K562 (cell line): ENCODE data around the gene CDC27.

Experiments used
- TF ChIP-seq, protein P1 (sequence below), 3 experiments: IDR thresholded peaks in 2 of 3; conservative IDR thresholded peaks in 1 of 3; 2 replicates each; pipeline ENCODE4 v1.5.1; 2011 to 2012; ENCODE audit warnings: low read length in 3 of 3, mild to moderate bottlenecking in 3 of 3, control low read depth in 2 of 3, improper control_type of control experiment in 1 of 3, inconsistent platforms in 1 of 3, low read depth in 1 of 3, mixed read lengths in 1 of 3, moderate library complexity in 1 of 3; ENCODE audit not compliant: insufficient read depth in 2 of 3
- TF ChIP-seq, protein P2 (sequence below), 2 experiments: fragments of 450-650 bp; formaldehyde crosslinking in 1 of 2; IDR thresholded peaks; 2 replicates each; pipeline versions ENCODE4 v1.4.0 to v1.6.1; 2014 to 2020; ENCODE audit warnings: mild to moderate bottlenecking in 2 of 2, borderline replicate concordance in 1 of 2, low read depth in 1 of 2
- TF ChIP-seq, protein P3 (sequence below): sonication (generic); formaldehyde crosslinking; IDR thresholded peaks from 2 replicates; pipeline ENCODE4 v1.8.0; 2022; ENCODE audit warnings: missing genetic modification reagents, mild to moderate bottlenecking, borderline replicate concordance

DNA sequence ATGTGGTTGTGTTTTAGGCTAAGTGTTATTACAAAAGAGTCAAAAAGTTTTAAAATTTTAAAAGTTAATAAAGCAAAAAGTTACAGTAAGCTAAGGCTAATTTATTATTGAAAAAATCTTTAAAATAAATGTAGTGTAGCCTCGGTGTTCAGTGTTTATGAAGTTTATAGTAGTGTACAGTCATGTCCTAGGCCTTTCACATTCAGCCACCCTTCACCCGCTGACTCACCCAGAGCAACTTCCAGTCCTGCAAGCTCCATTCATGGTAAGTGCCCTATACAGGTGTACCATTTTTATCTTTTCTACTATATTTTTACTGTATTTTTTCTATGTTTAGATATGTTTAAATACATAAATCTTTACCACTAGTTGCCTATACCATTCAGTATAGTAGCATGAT, 111.5 kb downstream of the CDC27 start:
- TF ChIP-seq, protein P1, sequence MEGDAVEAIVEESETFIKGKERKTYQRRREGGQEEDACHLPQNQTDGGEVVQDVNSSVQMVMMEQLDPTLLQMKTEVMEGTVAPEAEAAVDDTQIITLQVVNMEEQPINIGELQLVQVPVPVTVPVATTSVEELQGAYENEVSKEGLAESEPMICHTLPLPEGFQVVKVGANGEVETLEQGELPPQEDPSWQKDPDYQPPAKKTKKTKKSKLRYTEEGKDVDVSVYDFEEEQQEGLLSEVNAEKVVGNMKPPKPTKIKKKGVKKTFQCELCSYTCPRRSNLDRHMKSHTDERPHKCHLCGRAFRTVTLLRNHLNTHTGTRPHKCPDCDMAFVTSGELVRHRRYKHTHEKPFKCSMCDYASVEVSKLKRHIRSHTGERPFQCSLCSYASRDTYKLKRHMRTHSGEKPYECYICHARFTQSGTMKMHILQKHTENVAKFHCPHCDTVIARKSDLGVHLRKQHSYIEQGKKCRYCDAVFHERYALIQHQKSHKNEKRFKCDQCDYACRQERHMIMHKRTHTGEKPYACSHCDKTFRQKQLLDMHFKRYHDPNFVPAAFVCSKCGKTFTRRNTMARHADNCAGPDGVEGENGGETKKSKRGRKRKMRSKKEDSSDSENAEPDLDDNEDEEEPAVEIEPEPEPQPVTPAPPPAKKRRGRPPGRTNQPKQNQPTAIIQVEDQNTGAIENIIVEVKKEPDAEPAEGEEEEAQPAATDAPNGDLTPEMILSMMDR (IDR thresholded peaks at IDR 0.05 in 2 of 3, conservative IDR thresholded peaks at IDR 0.05 in 1 of 3; ENCODE audit: insufficient read depth in 2 of 3, low read depth in 1 of 3, low read length in 3 of 3) = no peak
- TF ChIP-seq, protein P2, sequence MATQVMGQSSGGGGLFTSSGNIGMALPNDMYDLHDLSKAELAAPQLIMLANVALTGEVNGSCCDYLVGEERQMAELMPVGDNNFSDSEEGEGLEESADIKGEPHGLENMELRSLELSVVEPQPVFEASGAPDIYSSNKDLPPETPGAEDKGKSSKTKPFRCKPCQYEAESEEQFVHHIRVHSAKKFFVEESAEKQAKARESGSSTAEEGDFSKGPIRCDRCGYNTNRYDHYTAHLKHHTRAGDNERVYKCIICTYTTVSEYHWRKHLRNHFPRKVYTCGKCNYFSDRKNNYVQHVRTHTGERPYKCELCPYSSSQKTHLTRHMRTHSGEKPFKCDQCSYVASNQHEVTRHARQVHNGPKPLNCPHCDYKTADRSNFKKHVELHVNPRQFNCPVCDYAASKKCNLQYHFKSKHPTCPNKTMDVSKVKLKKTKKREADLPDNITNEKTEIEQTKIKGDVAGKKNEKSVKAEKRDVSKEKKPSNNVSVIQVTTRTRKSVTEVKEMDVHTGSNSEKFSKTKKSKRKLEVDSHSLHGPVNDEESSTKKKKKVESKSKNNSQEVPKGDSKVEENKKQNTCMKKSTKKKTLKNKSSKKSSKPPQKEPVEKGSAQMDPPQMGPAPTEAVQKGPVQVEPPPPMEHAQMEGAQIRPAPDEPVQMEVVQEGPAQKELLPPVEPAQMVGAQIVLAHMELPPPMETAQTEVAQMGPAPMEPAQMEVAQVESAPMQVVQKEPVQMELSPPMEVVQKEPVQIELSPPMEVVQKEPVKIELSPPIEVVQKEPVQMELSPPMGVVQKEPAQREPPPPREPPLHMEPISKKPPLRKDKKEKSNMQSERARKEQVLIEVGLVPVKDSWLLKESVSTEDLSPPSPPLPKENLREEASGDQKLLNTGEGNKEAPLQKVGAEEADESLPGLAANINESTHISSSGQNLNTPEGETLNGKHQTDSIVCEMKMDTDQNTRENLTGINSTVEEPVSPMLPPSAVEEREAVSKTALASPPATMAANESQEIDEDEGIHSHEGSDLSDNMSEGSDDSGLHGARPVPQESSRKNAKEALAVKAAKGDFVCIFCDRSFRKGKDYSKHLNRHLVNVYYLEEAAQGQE (IDR thresholded peaks at IDR 0.05; ENCODE audit: borderline replicate concordance) = no peak
- TF ChIP-seq, protein P2 (CRISPR knock-in tag; IDR thresholded peaks at IDR 0.05; ENCODE audit: low read depth) = no peak
- TF ChIP-seq, protein P3, sequence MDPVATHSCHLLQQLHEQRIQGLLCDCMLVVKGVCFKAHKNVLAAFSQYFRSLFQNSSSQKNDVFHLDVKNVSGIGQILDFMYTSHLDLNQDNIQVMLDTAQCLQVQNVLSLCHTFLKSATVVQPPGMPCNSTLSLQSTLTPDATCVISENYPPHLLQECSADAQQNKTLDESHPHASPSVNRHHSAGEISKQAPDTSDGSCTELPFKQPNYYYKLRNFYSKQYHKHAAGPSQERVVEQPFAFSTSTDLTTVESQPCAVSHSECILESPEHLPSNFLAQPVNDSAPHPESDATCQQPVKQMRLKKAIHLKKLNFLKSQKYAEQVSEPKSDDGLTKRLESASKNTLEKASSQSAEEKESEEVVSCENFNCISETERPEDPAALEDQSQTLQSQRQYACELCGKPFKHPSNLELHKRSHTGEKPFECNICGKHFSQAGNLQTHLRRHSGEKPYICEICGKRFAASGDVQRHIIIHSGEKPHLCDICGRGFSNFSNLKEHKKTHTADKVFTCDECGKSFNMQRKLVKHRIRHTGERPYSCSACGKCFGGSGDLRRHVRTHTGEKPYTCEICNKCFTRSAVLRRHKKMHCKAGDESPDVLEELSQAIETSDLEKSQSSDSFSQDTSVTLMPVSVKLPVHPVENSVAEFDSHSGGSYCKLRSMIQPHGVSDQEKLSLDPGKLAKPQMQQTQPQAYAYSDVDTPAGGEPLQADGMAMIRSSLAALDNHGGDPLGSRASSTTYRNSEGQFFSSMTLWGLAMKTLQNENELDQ (CRISPR knock-in tag) = no peak
